Panc1 (cell line): ENCODE measurements around the gene RRM1. TPM values are rescaled to one million over a fixed set of nuclear protein-coding genes. Genes with fewer than 3 reads are reported as not detected.

Source experiments
- ATAC-seq: fragments of 200-7000 bp; cut with Tn5 transposase; 2 replicates; pipeline ENCODE4 v1.9.1; 2020; ENCODE audit warnings: mild to moderate bottlenecking, moderate library complexity
- BruUV-seq: library from RNA; stranded (reverse); fragments of 400-500 nt; replicated peaks from 2 replicates; lab custom pipeline; 2021; lab: Mats Ljungman, UMichigan
- CTCF ChIA-PET: fragments of 300-600 bp; sonication (Branson Sonifier 250); formaldehyde crosslinking; loops from one replicate; lab custom pipeline; 2022; ENCODE audit warnings: antibody characterized with exemption; lab: Charles Lee
- POLR2A ChIA-PET: fragments of 300-600 bp; sonication (Branson Sonifier 250); formaldehyde crosslinking; loops from one replicate; lab custom pipeline; 2022; ENCODE audit warnings: antibody characterized with exemption; lab: Charles Lee
- DNase-seq: peaks from one replicate; pipeline ENCODE4 v3.0.0-alpha.2; 2010; ENCODE audit warnings: low read depth, low spot score
- H3K27ac ChIP-seq: 2 replicates; pipeline ENCODE4 v1.5.1; 2011; ENCODE audit warnings: mild to moderate bottlenecking, low read length, inconsistent platforms
- H3K27me3 ChIP-seq: fragments of 200-500 bp; sonication (Bioruptor generic); 2 replicates; pipeline ENCODE4 v1.6.0; 2014; ENCODE audit warnings: low read length, inconsistent platforms; ENCODE audit not compliant: control insufficient read depth, insufficient read depth
- H3K36me3 ChIP-seq: fragments of 200-500 bp; sonication (Bioruptor generic); 2 replicates; pipeline ENCODE4 v1.5.1; 2014; ENCODE audit warnings: inconsistent platforms, mild to moderate bottlenecking, low read length, moderate library complexity; ENCODE audit not compliant: control insufficient read depth, insufficient read depth
- H3K4me1 ChIP-seq: 2 replicates; pipeline ENCODE4 v1.5.1; 2011; ENCODE audit warnings: inconsistent platforms, mild to moderate bottlenecking, low read length, moderate library complexity; ENCODE audit not compliant: control insufficient read depth, insufficient read depth
- H3K4me3 ChIP-seq, 2 experiments: 2 replicates each; pipeline ENCODE4 v1.5.1; 2011 to 2012; ENCODE audit warnings: low read depth in 2 of 2, low read length in 2 of 2, mild to moderate bottlenecking in 2 of 2, inconsistent platforms in 1 of 2, moderate library complexity in 1 of 2
- H3K9me3 ChIP-seq: fragments of 200-500 bp; sonication (Bioruptor generic); 2 replicates; pipeline ENCODE4 v1.5.1; 2014; ENCODE audit warnings: low read depth, mild to moderate bottlenecking, inconsistent platforms, low read length, moderate library complexity; ENCODE audit not compliant: control insufficient read depth, insufficient read depth
- CTCF ChIP-seq: fragments of 450-650 bp; IDR thresholded peaks from 2 replicates; pipeline ENCODE4 v1.5.1; 2017; ENCODE audit warnings: mild to moderate bottlenecking
- POLR2AphosphoS5 ChIP-seq: IDR thresholded peaks from 2 replicates; pipeline ENCODE4 v1.6.1; 2012; ENCODE audit warnings: mild to moderate bottlenecking, low read depth, low read length, moderate library complexity
- REST ChIP-seq, 2 experiments: IDR thresholded peaks; 2 replicates each; pipeline ENCODE4 v1.6.1; 2011 to 2012; ENCODE audit warnings: low read depth in 2 of 2, control low read depth in 1 of 2, low read length in 1 of 2, mild to moderate bottlenecking in 1 of 2, moderate library complexity in 1 of 2; ENCODE audit not compliant: insufficient read depth in 1 of 2
- SIN3A ChIP-seq: IDR thresholded peaks from 2 replicates; pipeline ENCODE4 v1.6.1; 2012; ENCODE audit warnings: low read depth, mild to moderate bottlenecking, low read length, moderate library complexity, borderline replicate concordance; ENCODE audit not compliant: insufficient read depth
- TCF7L2 ChIP-seq: IDR thresholded peaks from 2 replicates; pipeline ENCODE4 v1.6.1; 2011; ENCODE audit warnings: mild to moderate bottlenecking, low read depth, low read length, inconsistent platforms
- in situ Hi-C: cut with HindIII; loops from 2 replicates; pipeline ENCODE4 v1.10.0; 2016; ENCODE audit warnings: low sequenced_read_pairs, low pct_unique_long_range_greater_than_20kb
- intact Hi-C: fragments of 100-400 bp; cut with micrococcal nuclease; formaldehyde crosslinking; loops from one replicate; pipeline ENCODE4 v1.10.0; 2022; ENCODE audit not compliant: unreplicated experiment
- total RNA-seq: library from RNA; stranded (reverse); gene quantifications from one replicate; pipeline ENCODE4 v1.2.1, GENCODE V29; 2021; ENCODE audit not compliant: unreplicated experiment

Gene RRM1
- total RNA-seq, 1 experiment from 2014 or later: 143 TPM

- BruUV-seq: no TSS peak
- Histone ChIP-seq H3K27ac (no peak overlapping the region), H3K36me3 (peaks cover 36% of the 10 kb centered on the region), H3K4me1 (no peaks in the 10 kb centered on the region), H3K9me3 (no peaks in the 10 kb centered on the region), H3K27me3 (no peaks in the 10 kb centered on the region), H3K4me3 (no peak overlapping the region)
- intact Hi-C loops: no loop called here
- ChIA-PET POLR2A (no interaction called here), CTCF (no interaction called here)
- in situ Hi-C loops: no loop called here
- ATAC-seq (no peak), DNase-seq (no peak)
- no peak for TF ChIP-seq CTCF
- no peak for TF ChIP-seq TCF7L2
- TF ChIP-seq SIN3A: no peak
- no peak for TF ChIP-seq POLR2AphosphoS5
- TF ChIP-seq REST (IDR thresholded peaks at IDR 0.05; ENCODE audit: insufficient read depth in 1 of 2, low read depth in 2 of 2, low read length in 1 of 2): no peak
Observed at GRCh38 chr11:4111834-4112233, 17.2 kb downstream of the RRM1 start.

- Histone ChIP-seq H3K4me1 (no peaks in the 10 kb centered on the region), H3K36me3 (peaks cover 34% of the 10 kb centered on the region; the same call in 1 of the 2 replicates), H3K4me3 (no peak overlapping the region), H3K27me3 (no peaks in the 10 kb centered on the region), H3K27ac (no peak overlapping the region), H3K9me3 (no peaks in the 10 kb centered on the region)
- no peak for DNase-seq
- CTCF ChIA-PET: no interaction called here
- intact Hi-C loops: no loop called here
- in situ Hi-C loops: no loop called here
- POLR2A ChIA-PET: no interaction called here
- TF ChIP-seq REST (IDR thresholded peaks at IDR 0.05; ENCODE audit: insufficient read depth in 1 of 2, low read depth in 2 of 2, low read length in 1 of 2): no peak
- ATAC-seq: no peak
- no TSS peak for BruUV-seq
Observed at GRCh38 chr11:4115128-4115527, 20.5 kb downstream of the RRM1 start.
